T-helper 1 cell treated with Interleukin-12 subunit alpha and Interleukin-12 subunit beta and Interleukin-4 antibody, amounts not matched to agents 30 ng/mL and 1 ng/mL, for 36 hours (primary cell): ENCODE results near the gene LTK. TPM values are rescaled to one million over a fixed set of nuclear protein-coding genes. Genes with fewer than 3 reads are reported as not detected.

Source experiments
- intact Hi-C: fragments of 100-400 bp; cut with micrococcal nuclease; formaldehyde crosslinking; loops from one replicate; pipeline ENCODE4 v1.15.1; 2024
- total RNA-seq: library from RNA; stranded (reverse); gene quantifications from 2 replicates; pipeline ENCODE4 v1.2.3, GENCODE V29; 2022

The LTK gene
- total RNA-seq, 1 donor from 2014 or later, result 0.49 TPM

GRCh38 chr15:41536866-41537265 lies 23.2 kb upstream of the LTK start:
- intact Hi-C loops, result no loop called here

GRCh38 chr15:41535544-41535943 lies 21.9 kb upstream of the LTK start:
- intact Hi-C loops, result no loop called here

- intact Hi-C loops, result no loop called here
Measured at GRCh38 chr15:41530363-41530956, 16.8 kb upstream of the LTK start.

- intact Hi-C loops, result no loop called here
Measured at GRCh38 chr15:41523097-41523496, 9.5 kb upstream of the LTK start.

- intact Hi-C loops, result no loop called here
Measured at GRCh38 chr15:41521614-41522013, 8.0 kb upstream of the LTK start.

GRCh38 chr15:41520636-41521035 lies 7.0 kb upstream of the LTK start:
- intact Hi-C loops, result no loop called here

GRCh38 chr15:41517895-41518449 lies 4.3 kb upstream of the LTK start:
- intact Hi-C loops, result no loop called here

- intact Hi-C loops, result loop anchor here (1.0 to 2.0 kb wide), 2 partner anchors 11 to 20 kb away; partner anchors contain the start of gene ITPKA
Measured at GRCh38 chr15:41512940-41513505, 604 bp downstream of the LTK start.

GRCh38 chr15:41512512-41512939 lies 1.1 kb downstream of the LTK start:
- intact Hi-C loops, result loop anchor here (1.0 to 2.0 kb wide), 2 partner anchors 10 to 20 kb away; partner anchors contain the start of gene ITPKA

GRCh38 chr15:41511899-41512369 lies 1.7 kb downstream of the LTK start:
- intact Hi-C loops, result loop anchor here (1.0 to 2.0 kb wide), 2 partner anchors 10 to 19 kb away; partner anchors contain the start of gene ITPKA

GRCh38 chr15:41511331-41511898 lies 2.2 kb downstream of the LTK start:
- intact Hi-C loops, result no loop called here

GRCh38 chr15:41510728-41511127 lies 2.9 kb downstream of the LTK start:
- intact Hi-C loops, result no loop called here

GRCh38 chr15:41507820-41508290 lies 5.8 kb downstream of the LTK start:
- intact Hi-C loops, result loop anchor here (1.0 kb wide), 1 partner anchor 42 kb away; no protein-coding TSS in a partner anchor

- intact Hi-C loops, result loop anchor here (1.0 kb wide), 1 partner anchor 41 kb away; no protein-coding TSS in a partner anchor
Measured at GRCh38 chr15:41506796-41507341, 6.8 kb downstream of the LTK start.

- intact Hi-C loops, result no loop called here
Measured at GRCh38 chr15:41505776-41506175, 7.9 kb downstream of the LTK start.

- intact Hi-C loops, result no loop called here
Measured at GRCh38 chr15:41504751-41505492, 8.7 kb downstream of the LTK start.

- intact Hi-C loops, result no loop called here
Measured at GRCh38 chr15:41503669-41504010, 10.0 kb downstream of the LTK start.

- intact Hi-C loops, result loop anchor here (1.0 kb wide), 2 partner anchors 9 to 10 kb away; partner anchors contain the start of gene ITPKA
Measured at GRCh38 chr15:41502795-41503668, 10.6 kb downstream of the LTK start.

GRCh38 chr15:41501931-41502794 lies 11.5 kb downstream of the LTK start:
- intact Hi-C loops, result loop anchor here (1.0 to 2.0 kb wide), 3 partner anchors 9 to 37 kb away; partner anchors contain the start of gene ITPKA
